ENCODE measurements around the gene EXOC6B.

The EXOC6B gene

DNA sequence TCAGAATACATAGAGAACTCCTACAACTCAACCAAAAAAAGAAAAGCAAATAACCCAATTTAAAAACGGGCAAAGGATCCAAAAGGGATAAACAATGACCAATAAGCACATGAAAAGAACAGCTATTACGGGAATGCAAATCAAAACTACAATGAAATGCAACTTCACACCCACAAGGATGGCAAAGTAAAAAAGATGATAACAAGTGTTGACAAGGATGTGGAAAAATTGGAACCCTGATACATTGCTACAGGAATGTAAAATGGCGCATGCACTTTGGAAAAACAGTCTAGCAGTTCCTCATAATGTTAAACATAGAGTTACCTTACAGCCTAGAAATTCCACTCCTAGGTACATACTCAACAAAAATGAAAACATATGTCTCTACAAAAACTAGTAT is 4.7 kb downstream of the EXOC6B start:
- TF ChIP-seq, protein P1, sequence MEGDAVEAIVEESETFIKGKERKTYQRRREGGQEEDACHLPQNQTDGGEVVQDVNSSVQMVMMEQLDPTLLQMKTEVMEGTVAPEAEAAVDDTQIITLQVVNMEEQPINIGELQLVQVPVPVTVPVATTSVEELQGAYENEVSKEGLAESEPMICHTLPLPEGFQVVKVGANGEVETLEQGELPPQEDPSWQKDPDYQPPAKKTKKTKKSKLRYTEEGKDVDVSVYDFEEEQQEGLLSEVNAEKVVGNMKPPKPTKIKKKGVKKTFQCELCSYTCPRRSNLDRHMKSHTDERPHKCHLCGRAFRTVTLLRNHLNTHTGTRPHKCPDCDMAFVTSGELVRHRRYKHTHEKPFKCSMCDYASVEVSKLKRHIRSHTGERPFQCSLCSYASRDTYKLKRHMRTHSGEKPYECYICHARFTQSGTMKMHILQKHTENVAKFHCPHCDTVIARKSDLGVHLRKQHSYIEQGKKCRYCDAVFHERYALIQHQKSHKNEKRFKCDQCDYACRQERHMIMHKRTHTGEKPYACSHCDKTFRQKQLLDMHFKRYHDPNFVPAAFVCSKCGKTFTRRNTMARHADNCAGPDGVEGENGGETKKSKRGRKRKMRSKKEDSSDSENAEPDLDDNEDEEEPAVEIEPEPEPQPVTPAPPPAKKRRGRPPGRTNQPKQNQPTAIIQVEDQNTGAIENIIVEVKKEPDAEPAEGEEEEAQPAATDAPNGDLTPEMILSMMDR (conservative IDR thresholded peaks at IDR 0.05): no peak

DNA sequence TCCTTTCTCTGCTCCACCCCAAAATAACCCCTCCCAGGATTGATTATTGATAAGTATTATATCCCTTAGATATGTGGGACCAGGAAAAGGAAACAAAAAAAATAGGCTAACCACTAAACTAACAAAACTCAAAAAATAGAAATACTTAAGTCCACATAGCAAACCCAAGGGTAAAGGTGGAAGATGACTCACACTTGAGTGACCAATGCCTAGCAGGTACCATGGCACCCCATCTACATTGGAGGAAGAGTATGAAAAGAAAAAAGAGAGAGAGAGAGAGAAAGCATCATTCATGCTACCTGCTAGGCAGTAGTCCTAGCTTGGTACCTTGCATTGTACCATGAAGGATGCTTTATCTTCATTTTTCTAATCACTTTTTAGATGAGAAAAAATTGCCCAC is 6.3 kb downstream of the EXOC6B start:
- no peak overlapping the region for H3K27ac ChIP-seq
- TF ChIP-seq, protein P1 (conservative IDR thresholded peaks at IDR 0.05): no peak

More for the DNA sequence above, 4.7 kb downstream of the EXOC6B start:
- H3K27ac ChIP-seq: no peak overlapping the region

DNA sequence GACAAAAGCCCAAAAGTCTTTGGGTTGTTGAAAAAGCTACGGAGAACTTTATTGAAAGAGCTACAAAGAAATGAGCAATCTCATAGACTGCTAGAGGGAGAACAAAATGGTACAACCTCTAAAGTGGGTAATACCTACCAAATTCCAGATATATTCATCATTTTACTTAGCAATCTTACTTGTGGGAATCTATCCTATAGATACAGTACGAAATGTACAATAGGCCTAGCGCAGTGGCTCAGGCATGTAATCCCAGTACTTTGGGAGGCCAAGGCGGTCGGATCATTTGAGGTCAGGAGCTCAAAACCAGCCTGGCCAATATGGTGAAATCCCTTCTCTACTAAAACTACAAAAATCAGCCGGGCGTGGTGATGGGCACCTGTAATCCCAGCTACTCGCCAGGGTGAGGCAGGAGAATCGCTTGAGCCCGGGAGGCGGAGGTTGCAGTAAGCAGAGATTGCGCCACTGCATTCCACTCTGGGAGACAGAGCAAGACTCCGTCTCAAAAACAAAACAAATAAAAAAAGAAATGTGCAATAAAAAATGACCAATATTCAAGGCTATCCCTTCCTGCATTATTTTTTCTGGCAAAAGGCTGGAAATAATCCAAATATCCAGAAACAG is 10.1 kb downstream of the EXOC6B start:
- no peak overlapping the region for H3K27ac ChIP-seq
- TF ChIP-seq, protein P1 (conservative IDR thresholded peaks at IDR 0.05): no peak

DNA sequence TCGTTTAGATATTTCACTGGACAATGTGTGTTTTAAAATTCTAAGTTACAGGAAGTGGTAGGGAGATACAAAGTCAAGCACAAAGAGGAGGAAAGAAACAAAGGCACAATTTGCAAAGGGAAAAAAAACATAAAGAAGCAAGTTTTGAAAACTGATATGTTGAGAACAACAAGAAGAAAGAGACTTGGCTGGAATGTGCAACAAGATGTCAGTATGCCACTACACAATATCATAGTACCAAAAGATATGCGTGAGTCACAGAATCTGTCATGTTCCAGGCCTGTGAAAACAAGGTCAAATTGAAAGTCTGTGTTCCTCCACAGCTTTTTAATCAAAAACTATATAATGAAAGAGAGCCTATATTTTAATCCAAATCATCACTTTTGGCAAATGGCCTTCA is 12.0 kb downstream of the EXOC6B start:
- no peak overlapping the region for H3K27ac ChIP-seq
- TF ChIP-seq, protein P1 (conservative IDR thresholded peaks at IDR 0.05): no peak

DNA sequence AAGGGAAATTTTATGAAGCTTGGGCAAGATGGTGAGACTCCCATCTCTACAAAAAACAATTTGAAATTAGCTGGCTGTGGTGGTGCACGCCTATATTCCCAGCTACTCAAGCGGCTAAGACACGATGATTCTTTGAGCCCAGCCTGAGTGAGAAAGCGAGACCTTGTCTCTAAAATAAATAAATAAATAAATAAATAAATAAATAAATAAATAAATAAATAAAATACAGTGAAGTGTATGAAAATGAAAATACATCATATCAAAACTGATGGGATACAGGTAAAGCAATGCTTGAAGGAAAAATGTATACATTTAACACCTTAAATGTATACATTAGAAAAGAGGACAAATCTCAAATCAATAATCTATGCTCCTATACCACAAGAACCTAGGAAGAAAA is 15.7 kb downstream of the EXOC6B start:
- TF ChIP-seq, protein P1 (conservative IDR thresholded peaks at IDR 0.05): no peak

DNA sequence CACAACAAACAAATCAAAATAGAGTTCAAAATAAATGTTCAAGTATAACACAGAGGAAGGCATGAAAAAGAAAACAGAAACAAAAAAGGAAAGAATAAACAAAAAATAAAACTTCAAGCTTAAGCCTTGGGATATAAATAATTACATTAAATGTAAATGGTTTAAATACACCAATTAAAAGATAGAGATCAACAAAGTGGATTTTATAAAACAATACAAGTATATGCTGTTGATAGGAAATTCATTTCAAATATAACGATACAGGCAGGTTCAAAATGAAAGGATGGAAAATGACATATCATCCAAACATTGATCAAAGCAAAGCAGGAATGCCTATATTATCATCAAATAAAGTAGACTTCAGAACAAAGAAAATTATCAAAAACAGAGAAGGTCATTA is 16.7 kb downstream of the EXOC6B start:
- H3K27ac ChIP-seq: no peak overlapping the region
- TF ChIP-seq, protein P1 (conservative IDR thresholded peaks at IDR 0.05): no peak

More for the DNA sequence above, 15.7 kb downstream of the EXOC6B start:
- no peak overlapping the region for H3K27ac ChIP-seq

DNA sequence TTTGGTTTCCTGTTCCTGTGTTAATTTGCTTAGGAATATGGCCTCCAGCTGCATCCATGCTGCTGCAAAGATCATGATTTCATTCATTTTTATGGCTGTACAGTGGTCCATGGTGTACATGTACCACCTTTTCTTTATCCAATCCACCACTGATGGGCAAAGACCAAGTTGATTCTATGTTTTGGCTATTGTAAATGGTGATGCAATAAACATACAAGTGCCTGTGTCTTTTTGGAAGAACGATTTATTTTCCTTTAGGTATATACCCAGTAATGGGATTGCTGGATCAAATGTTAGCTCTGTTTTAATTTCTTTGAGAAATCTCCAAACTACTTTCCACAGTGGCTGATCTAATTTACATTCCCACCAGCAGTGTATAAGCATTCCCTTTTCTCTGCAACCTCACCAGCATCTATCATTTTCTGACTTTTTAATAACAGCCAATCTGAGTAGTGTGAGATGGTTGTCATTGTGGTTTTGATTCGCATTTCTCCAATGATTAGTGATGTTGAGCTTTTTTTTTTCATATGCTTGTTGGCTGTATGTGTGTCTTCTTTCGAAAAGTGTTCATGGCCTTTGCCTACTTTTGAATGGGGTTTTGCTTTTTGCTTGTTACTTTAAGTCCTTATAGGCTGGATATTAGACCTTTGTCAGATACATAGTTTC is 19.4 kb downstream of the EXOC6B start:
- TF ChIP-seq, protein P1 (conservative IDR thresholded peaks at IDR 0.05): no peak
- H3K27ac ChIP-seq: no peak overlapping the region

All from VCaP (cell line).